H4 (cell line): Measurements from ENCODE around the gene BRIX1. TPM values are rescaled to one million over a fixed set of nuclear protein-coding genes. Genes with fewer than 3 reads are reported as not detected.
"Not testable (repeated sequence)": the region's sequence is repeated elsewhere in the genome, so short reads cannot be mapped to it uniquely, and the experiment has no call there.

Experiments
- DNase-seq: peaks from one replicate; pipeline ENCODE4 v3.0.0-alpha.2; 2015; ENCODE audit warnings: low spot score
- total RNA-seq: library from RNA; depleted of rRNA; stranded (reverse); fragments of >200 nt; shearing (Covaris generic); gene quantifications from 2 replicates; pipeline ENCODE4 v1.2.3, GENCODE V29; 2014

Gene BRIX1
- total RNA-seq, 1 experiment from 2014 or later: 101 TPM

DNA sequence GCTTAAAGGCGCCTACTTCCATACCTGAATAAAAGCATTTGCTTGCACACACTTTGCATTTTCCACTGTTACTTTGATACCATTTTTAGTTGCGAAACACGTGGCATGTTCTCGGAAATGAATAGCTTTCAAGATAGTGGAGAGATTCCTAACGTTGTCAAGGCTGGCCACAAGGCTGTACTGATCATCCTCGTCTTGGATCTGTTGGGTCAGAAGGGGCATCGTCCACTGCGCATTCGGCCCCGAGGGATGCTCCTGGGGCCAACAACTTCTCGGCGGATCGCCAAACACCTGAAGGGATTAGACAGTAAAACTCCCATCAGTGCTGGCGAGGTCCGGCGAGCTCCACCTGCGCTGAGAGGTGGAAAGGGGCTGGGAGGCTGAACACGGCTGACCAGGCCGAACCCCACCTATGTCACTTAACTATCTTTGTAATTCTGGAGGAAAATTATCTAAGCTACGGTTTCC, 806 bp upstream of the BRIX1 start:
- DNase-seq: no peak

DNA sequence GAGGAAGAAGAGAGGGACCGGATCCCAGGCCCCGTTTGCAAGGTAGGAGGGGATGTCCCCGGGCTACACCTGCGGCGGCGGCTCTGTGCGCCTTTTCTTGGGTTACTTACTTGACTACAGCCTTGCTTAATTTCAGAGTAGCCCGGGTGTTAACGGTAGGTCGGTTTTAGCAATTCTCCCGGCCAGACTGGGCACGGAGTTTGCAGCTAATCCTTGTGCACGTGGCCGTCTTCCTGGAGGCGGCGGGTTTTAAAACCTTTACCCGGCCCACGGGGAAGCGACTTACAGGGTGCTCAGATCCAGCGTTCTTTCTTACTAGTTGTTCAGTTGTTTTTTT, 313 bp downstream of the BRIX1 start:
- DNase-seq: no peak

- DNase-seq: no peak
These were observed 1.0 kb downstream of the BRIX1 start for GRCh38 chr5:34916518-34916917.

DNA sequence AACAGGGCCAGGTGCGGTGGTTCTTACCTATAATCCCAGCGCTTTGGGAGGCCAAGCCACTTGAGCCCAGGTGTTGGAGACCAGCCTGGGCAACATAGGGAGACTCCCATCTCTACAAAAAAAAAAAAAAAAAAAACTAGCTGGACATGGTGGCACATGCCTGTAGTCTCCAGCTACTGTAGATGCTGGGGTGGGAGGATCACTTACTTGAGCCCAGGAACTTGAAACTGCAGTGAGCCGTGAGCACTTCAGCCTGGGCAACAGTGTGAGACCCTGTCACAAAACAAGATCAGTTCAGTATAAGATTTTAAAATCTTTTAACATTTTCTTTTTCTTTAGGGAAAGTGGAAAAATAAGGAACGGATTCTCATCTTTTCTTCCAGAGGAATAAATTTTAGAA, 2.5 kb downstream of the BRIX1 start:
- DNase-seq: no peak

DNA sequence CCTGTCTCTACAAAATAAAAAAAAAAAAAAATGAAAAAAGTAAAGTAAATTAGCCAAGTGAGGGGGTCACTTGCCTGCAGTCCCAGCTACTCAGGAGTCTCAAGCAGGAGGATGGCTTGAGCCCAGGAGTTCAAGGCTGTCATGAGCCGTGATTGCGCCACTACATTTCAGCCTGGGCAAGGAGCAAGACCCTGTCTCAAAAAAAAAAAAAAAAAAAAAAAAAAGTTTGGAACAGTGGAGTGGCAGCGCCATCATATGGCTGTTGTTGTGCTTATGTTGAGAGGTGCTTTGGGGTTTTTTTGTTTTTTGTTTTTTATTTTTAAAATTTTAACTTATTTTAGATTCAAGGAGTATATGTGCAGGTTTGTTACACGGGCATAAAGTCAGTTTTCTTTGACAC, 3.6 kb downstream of the BRIX1 start:
- no peak for DNase-seq

DNA sequence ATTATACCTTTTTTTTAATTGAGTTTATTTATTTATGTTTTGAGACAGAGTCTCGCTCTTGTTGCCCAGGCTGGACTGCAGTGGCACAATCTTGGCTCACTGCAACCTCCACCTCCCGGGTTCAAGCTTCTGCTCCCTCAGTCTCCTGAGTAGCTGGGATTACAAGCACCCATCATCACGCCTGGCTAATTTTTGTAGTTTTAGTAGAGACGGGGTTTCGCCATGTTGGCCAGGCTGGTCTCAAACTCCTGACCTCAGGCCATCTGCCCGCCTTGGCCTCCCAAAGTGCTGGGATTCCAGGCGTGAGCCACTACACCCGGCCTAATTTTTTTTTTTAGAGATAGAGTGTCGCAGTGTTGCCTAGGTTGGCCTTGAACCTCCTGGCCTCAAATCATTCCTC, 7.7 kb downstream of the BRIX1 start:
- DNase-seq: not testable (repeated sequence)

DNA sequence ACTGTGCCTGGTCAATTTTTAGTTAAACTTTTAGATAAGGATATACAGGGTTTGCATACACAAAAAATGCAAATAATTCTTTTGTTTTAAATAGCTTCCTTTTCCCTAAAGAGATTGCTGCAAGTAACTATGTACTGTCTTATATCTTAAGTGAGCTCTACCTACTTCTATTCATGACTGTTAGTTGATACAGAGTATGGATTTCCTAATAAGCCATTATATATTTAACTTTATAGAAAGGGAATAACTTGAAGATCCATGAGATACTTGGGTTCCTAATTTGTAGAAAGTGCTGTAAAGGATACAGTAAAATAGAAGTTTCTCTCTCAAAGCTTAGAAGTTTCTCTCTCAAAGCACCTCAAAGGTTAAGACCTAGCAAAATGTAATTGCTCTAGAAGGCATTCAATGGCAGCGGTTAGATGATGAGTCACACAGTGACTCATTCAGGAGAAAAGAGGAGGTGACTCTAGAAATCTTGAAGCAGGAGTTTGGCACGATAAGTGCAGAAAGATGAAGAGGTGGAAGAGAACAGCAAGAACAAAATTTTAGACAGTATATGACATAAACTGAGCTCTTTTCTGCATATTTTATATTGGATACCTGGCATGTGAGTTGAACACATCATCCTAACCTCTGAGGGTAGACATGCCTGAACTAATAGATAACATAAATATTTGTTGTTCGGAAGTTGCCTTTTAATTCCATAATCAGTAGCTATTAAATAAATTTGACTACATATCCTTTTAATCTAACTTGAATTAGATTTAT, 8.4 kb downstream of the BRIX1 start:
- DNase-seq: peak; percentile 93

- DNase-seq: no peak
These were observed 8.9 kb downstream of the BRIX1 start for GRCh38 chr5:34924462-34924765.

DNA sequence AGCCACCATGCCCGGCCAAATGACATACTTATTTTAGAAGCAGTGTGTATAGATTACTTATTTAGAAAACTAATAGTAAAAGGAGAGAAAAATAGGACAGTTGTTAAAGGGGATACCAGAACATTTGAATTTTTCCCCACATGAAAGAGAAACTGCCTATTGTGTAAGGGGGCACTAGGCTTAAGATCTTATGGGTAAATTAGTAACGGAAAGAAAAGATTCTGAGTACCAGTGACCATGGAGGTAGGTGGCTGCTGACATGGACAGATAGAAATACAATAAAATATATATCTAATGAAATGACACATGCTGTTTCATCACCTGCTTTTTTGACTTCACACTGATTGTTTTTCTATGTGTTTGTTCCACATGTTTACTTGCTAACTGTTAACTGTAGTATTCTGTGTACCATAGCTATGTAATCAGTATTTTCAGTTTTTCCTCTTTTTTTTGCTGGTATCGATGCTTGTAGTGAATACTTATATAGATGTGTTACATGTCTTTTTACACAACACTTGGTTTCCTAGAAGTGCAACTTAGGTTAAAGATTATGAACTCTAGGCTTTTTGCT, 10.9 kb downstream of the BRIX1 start:
- no peak for DNase-seq

GRCh38 chr5:34927785-34928184, 12.3 kb downstream of the BRIX1 start:
- DNase-seq: no peak

- DNase-seq: no peak
These were observed 12.8 kb downstream of the BRIX1 start for GRCh38 chr5:34928267-34928666.

- DNase-seq: peak; percentile 96
These were observed 13.7 kb downstream of the BRIX1 start, which contains the start of gene DNAJC21 for GRCh38 chr5:34929134-34929719. TSS of gene DNAJC21 (plus strand) at chr5:34929559. CDS start at chr5:34929820, 261 bp downstream.

GRCh38 chr5:34929720-34930461, 14.4 kb downstream of the BRIX1 start:
- peak; percentile 79 for DNase-seq

GRCh38 chr5:34930462-34930844, 14.9 kb downstream of the BRIX1 start:
- DNase-seq: no peak

DNA sequence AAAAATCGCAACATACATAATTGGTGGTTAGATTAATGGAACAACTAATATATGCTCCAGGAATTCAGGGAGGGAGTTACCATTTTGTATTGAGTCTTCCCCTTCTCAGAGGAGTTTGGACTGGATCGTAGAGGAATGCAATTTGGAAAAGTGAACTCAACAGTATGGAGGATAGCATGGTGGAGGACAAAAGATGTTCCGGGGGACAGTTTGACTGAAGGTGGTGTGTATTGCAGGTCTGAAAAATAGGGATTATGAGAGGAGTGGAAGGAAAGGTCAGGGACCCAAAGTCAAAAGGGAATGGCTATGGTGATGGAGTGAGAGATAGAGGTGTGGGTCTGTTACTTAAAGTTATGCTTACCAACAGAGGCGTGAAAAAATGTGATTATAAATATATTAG, 15.4 kb downstream of the BRIX1 start:
- DNase-seq: no peak

DNA sequence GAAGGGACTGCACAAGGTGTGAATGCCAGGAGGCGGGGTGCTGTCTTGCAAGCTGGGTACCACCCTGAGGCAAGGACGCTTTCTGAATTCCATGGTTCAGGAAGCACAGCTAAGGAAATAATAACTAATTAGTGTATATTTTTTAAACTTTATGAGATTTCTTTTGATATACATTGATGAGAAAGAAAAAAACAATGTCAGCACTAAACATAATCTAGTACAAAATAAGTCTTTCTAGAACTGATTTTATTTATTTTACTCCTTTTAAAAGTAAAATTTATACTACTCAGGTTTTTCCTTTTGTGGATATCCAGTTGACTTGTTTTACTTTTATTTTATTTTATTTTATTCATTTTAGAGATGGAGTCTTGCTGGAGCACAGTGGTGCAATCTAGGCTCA, 17.4 kb downstream of the BRIX1 start:
- no peak for DNase-seq

DNA sequence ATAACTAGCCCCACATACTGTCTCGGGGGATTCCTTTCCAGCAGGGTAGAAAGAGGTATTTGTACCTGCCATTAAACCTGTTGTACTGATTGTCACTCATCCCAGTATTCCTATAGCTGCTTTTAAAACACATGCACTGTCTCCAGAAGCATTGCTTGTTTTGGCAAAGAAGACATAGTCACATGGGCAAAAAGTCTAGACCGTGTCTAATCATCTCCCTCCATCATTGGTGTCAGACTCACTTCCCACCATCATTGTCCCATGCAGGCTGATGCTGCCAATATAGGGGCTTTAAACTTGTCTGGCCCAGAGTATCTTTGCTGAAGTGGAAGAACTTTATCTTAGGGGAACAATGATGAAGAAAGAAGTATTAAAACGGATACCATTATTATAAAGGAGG, 26.4 kb downstream of the BRIX1 start:
- DNase-seq: no peak

DNA sequence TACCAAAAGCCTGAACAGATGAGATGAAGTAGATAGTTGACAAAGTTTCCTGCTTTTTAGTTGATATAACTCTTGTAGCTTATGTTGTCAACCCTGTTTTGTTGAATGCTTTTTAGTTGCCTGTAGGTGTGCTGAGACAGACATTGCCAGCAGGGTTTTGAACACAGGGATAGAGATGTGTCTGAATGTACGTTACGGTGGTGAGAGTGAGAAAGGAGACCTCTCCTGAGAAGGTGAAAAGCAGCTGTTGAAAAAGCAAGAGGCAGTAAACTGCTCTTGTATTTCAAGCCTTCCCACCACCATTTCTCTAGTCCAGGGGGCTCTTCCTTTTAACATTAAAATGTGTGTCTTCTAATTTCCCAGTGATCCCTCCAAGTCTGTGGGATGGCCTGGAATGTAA, 28.5 kb downstream of the BRIX1 start:
- no peak for DNase-seq

- DNase-seq: no peak
These were observed 29.0 kb downstream of the BRIX1 start for GRCh38 chr5:34944460-34945047.

GRCh38 chr5:34957321-34957720, 41.8 kb downstream of the BRIX1 start:
- no peak for DNase-seq

DNA sequence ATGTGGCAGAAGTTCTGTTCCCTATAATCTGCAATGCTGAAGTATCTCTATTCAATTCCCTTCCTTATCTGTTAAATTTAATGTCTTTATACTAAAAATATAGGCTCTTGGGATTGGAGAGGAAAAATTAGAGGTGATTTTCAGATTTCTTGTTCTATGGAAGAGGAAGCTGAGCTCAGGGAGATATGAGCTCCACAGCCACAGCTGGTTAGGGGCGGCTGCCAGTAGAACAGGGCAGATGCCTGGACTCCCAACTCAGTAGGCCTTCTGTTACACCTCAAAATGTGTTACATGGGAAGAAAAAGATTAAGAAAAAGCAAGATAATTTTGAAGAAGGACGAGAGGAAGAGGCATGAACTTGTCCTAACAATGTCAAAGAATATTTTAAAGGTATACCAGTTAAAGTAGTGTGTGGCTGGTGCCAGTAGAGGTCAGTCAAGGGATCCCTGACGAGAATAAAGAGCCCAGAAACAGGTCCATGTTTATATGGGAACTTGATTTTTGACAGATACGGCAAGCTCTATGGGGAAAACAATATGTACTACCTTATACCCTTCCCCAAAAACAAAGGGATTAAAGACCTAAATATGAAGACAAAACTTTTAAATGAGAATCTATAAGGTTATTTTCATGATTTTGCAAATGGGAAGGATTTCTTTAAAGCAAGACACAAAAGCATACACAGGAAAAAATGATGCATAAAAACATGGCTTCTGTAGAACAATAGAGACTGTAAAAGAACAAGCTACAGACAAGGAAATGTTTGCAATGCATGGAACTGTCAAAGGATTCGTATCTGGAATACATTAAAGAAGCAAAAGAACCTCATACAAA, 42.6 kb downstream of the BRIX1 start:
- DNase-seq: peak; percentile 21
